Measurements from ENCODE around the gene NINL.

Gene NINL

DNA sequence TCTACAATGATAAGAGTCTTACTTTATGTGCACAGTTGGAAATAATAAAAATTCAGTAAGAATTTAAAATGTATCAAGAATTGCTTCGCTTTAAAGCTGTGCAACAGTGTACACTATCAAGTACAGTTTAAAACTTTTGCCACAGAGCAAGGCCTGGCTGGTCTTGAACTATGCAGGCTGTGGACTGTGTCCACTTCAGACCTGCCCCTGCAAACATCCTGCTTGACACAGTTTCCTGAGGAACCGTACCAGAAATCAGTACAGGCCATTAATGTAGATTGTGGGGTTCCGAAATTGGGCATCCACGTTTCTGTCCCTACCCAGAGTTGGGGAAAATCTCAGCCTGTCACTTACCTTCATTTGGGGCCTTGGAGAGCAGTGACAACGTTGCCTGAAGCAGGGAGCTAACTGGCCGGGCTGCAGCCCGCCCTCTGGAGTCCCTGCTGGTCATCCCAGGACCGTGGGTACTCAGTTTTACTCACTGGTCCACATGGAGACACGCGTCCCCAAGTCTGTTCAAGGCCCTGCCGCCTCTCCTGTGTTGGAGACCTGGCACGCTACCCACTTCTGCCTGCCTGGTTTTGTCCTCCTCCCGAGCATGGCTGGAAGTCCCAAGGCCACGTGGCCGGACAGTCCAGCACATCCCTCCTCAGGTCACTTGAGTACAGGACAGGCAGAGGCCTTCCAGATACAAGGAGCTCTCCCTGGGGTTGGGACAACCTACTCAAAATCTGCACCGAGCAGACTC lies 8.4 kb downstream of the NINL start:
- TF ChIP-seq Cebpa-rat (IDR thresholded peaks at IDR 0.05) = no peak

DNA sequence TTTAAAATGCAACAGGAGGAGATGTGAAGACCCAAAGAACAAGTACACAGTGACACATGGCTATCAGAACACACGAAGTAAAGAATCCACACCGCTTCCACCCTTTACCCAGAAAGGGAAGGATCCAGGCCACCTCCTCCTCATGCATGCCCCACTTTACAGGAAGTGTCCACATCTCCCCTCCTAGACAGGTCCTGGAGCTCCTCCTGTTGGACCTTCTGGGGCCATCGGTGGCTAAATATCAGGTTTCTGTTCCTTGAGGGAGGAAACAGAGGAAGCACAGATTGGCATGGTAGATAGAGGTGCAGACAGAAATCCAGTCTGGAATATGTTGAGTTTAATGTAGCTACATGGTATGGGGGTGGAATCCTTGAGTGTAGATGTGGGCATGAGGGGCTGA lies 10.9 kb downstream of the NINL start:
- no peaks in the 10 kb centered on the region for H3K36me3 ChIP-seq
- TF ChIP-seq Cebpa-rat (IDR thresholded peaks at IDR 0.05) = no peak
- no peak overlapping the region for H3K4me3 ChIP-seq
- no peak overlapping the region for H3K9ac ChIP-seq
- no peaks in the 10 kb centered on the region for H3K27me3 ChIP-seq
- no peaks in the 10 kb centered on the region for H4K20me1 ChIP-seq
- H3K4me1 ChIP-seq = peaks cover 13% of the 10 kb centered on the region; the same call in 1 of the 2 replicates
- H3K27ac ChIP-seq = no peak overlapping the region
- H3K9me3 ChIP-seq = no peaks in the 10 kb centered on the region
- H3K4me2 ChIP-seq = no peak overlapping the region

More for the DNA sequence above, 8.4 kb downstream of the NINL start:
- Histone ChIP-seq H3K4me1 (peaks cover 10% of the 10 kb centered on the region; the same call in 1 of the 2 replicates), H3K9ac (no peak overlapping the region), H3K27me3 (no peaks in the 10 kb centered on the region), H3K36me3 (0 out of 2 replicates have a peak, but pooled peaks cover 5% of the 10 kb centered on the region), H4K20me1 (no peaks in the 10 kb centered on the region), H3K9me3 (no peaks in the 10 kb centered on the region), H3K4me2 (no peak overlapping the region), H3K4me3 (no peak overlapping the region), H3K27ac (no peak overlapping the region)

DNA sequence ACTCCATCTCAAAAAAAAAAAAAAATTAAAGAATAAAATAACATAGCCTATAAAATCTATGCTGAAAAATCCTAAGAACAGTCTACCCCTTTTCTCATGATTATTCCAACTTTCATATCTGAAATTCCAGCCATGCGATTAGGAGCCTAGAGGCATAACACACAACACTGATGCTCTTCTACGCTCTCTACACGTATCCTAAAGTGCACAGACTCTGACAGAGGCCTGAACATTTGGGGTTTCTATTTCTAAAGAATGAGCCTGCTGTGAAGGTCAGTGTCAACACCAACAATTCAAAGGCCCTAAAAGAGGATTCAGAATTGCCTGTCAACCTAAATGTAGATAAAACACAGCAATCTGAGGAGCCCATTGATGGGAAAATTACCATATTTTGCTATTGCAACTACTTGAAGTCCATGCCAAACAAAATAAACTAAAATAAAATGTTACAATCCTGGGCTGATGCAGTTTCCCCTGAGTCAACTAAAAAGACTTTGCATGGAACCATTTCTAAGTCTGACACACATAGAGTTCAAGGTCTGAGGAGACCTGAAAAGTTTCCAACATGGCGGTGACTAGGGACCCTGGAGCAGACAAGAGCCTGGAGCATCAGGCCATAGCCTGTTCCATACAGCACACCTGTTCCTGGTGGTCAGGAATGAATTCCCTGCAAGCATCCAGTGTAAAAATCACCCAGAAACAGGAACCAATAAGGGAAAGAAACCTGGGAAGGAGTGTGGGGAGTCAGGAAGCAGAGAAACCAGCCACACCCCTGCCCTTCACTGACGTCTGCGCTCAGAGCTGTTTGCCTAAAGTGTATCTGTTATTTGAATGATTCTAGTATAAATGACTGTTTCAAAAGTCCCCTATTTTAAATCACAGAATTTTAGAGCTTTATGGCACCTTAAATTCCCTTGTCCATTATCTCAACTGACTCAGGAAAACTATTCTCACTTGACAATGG lies 11.8 kb downstream of the NINL start:
- Histone ChIP-seq H4K20me1 (no peaks in the 10 kb centered on the region), H3K4me2 (no peak overlapping the region), H3K36me3 (no peaks in the 10 kb centered on the region), H3K27me3 (no peaks in the 10 kb centered on the region), H3K27ac (no peak overlapping the region), H3K9ac (no peak overlapping the region), H3K4me3 (no peak overlapping the region), H3K9me3 (no peaks in the 10 kb centered on the region), H3K4me1 (peaks cover 13% of the 10 kb centered on the region; the same call in 1 of the 2 replicates)
- TF ChIP-seq Cebpa-rat (IDR thresholded peaks at IDR 0.05) = no peak

DNA sequence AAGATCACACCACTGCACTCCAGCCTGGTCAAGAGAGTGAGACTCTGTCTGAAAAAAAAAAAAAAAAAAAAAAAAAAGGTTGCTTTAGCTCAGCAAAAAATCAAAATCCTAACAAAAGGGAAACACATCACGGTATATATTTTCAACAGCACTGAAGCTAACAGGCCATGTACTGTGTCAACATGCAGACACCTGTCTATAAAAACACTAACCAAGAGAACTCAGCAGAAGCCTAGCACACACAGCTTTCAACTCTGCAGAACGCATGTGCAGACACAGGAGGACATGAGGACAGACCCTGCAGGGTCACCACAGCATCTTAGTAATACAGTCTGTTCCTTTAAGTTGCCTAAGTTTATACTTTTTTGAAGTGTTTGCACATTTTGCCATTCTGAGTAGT lies 13.5 kb downstream of the NINL start:
- Histone ChIP-seq H3K4me1 (peaks cover 13% of the 10 kb centered on the region; the same call in 1 of the 2 replicates), H3K27me3 (no peaks in the 10 kb centered on the region), H3K9ac (no peak overlapping the region), H3K4me3 (no peak overlapping the region), H3K9me3 (no peaks in the 10 kb centered on the region), H3K36me3 (no peaks in the 10 kb centered on the region), H3K4me2 (no peak overlapping the region), H3K27ac (no peak overlapping the region), H4K20me1 (no peaks in the 10 kb centered on the region)
- no peak for TF ChIP-seq Cebpa-rat (IDR thresholded peaks at IDR 0.05)

DNA sequence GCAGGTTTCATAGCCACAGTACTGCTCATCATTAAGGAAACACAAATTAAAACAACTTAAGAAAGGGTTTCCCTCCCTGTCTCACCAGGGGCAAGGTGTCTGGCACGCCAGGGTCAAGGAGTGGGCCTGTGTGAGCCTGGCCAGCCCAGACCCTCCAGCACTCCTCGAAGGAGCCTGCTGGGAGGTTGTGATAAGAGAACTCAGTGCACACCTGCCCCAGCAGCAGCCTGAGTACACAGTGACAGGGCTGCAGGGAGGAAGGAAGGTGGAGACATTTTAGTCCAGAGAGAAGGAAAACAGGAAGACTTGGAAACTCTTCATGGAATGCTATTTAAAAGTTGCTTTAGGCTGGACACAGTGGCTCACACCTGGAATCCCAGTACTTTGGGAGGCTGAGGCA lies 14.1 kb downstream of the NINL start:
- Histone ChIP-seq H4K20me1 (no peaks in the 10 kb centered on the region), H3K36me3 (no peaks in the 10 kb centered on the region), H3K4me1 (peaks cover 13% of the 10 kb centered on the region; the same call in 1 of the 2 replicates), H3K27me3 (no peaks in the 10 kb centered on the region), H3K9ac (no peak overlapping the region), H3K9me3 (no peaks in the 10 kb centered on the region), H3K4me3 (no peak overlapping the region), H3K4me2 (no peak overlapping the region), H3K27ac (no peak overlapping the region)
- TF ChIP-seq Cebpa-rat (IDR thresholded peaks at IDR 0.05) = no peak

DNA sequence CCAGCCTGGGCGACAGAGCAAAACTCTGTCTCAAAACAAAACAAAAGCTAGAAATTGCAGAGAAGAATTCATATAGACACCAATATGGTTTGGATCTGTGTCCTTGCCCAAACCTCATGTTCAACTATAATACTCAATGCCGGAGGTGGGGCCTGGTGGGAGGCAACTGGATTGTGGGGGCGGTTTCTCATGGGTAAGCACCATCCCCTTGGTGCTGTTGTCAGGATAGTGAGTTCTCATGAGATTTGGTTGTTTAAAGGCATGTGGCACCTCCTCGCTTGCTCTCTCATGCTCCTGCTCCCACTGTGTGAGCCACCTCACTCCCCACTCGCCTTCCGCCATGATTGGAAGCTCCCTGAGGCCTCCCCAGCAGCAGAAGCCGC lies 15.2 kb downstream of the NINL start:
- no peaks in the 10 kb centered on the region for H3K27me3 ChIP-seq
- H3K4me1 ChIP-seq = peaks cover 7% of the 10 kb centered on the region; the same call in 1 of the 2 replicates
- no peak overlapping the region for H3K9ac ChIP-seq
- H3K4me2 ChIP-seq = no peak overlapping the region
- H3K27ac ChIP-seq = no peak overlapping the region
- no peak overlapping the region for H3K4me3 ChIP-seq
- no peaks in the 10 kb centered on the region for H4K20me1 ChIP-seq
- no peaks in the 10 kb centered on the region for H3K9me3 ChIP-seq
- no peaks in the 10 kb centered on the region for H3K36me3 ChIP-seq
- TF ChIP-seq Cebpa-rat (IDR thresholded peaks at IDR 0.05) = no peak

DNA sequence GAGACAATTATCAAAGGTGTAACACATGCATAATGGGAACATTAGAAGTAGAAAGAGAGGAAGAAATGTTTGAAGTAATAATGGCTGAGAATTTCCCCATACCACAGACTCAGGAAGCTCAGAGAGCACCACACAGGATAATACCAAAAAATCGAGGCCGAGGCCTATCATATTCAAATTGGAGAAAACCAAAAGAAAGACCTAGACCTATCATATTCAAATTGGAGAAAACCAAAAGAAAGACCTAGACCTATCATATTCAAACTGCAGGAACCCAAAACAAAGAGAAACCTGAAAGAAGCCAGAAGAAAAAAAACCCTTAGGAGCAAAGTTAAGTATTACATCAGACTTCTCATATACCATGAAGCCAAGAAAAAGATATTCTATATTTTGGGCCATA lies 18.0 kb downstream of the NINL start:
- Histone ChIP-seq H3K4me3 (no peak overlapping the region), H3K36me3 (no peaks in the 10 kb centered on the region), H3K9ac (no peak overlapping the region), H3K4me2 (no peak overlapping the region), H3K4me1 (peaks cover 6% of the 10 kb centered on the region; the same call in 1 of the 2 replicates), H4K20me1 (no peaks in the 10 kb centered on the region), H3K27ac (no peak overlapping the region), H3K27me3 (no peaks in the 10 kb centered on the region), H3K9me3 (peaks cover 15% of the 10 kb centered on the region)
- TF ChIP-seq Cebpa-rat (IDR thresholded peaks at IDR 0.05) = no peak

DNA sequence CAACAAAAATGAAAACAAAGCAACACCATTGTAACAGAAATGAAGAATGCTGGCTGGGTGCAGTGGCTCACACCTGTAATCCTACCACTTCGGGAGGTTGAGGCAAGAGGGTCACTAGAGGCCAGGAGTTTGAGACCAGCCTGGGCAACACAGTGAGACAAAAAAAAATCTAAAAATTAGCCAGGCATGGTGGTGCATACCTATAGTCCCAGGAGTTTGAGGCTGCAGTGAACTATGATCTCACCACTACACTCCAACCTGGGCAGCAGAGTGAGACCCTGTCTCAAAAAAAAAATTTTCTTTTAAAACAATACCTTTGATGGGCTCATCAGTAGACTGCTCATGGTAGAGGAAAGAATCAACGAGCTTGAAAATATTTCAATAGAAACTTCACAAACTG lies 18.5 kb downstream of the NINL start:
- Histone ChIP-seq H3K9me3 (peaks cover 15% of the 10 kb centered on the region), H4K20me1 (no peaks in the 10 kb centered on the region), H3K4me2 (no peak overlapping the region), H3K4me1 (peaks cover under 1% of the 10 kb centered on the region; the same call in 1 of the 2 replicates), H3K36me3 (no peaks in the 10 kb centered on the region), H3K27ac (no peak overlapping the region), H3K9ac (no peak overlapping the region), H3K4me3 (no peak overlapping the region), H3K27me3 (no peaks in the 10 kb centered on the region)
- no peak for TF ChIP-seq Cebpa-rat (IDR thresholded peaks at IDR 0.05)

DNA sequence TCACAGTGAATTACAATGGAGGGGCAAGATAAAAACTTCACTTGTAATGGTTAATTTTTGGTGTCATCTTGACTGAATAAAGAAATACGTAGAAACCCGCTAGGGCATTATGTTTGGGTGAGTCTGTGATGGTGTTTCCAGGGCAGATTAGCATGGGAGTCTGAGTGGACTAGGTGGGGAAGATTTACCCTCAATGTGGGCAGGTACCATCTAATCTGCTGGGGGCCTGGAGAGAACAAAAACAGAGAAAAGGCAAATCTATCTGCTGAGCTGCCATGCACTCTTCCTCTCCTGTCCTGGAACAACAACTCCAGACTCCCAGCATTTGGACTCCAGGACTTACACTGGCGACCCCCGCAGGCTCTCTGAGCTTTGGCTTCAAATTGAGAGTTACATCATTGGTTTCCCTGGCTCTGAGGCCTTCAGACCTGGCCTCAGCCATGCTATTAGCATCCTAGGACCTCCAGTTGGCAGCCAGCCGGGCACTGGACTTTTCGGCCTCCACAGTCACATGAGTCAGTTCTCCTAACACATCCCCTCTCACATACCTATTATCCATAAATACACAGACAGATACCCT lies 19.7 kb downstream of the NINL start:
- Histone ChIP-seq H3K9ac (no peak overlapping the region), H4K20me1 (no peaks in the 10 kb centered on the region), H3K4me3 (no peak overlapping the region), H3K9me3 (peaks cover 16% of the 10 kb centered on the region), H3K36me3 (no peaks in the 10 kb centered on the region), H3K27ac (no peak overlapping the region), H3K27me3 (no peaks in the 10 kb centered on the region), H3K4me1 (no peaks in the 10 kb centered on the region), H3K4me2 (no peak overlapping the region)
- no peak for TF ChIP-seq Cebpa-rat (IDR thresholded peaks at IDR 0.05)
